Activated T-cell treated with anti-CD3 and anti-CD28 coated beads for 1 hour (primary cell): ENCODE data around the gene AGER.
"Not testable (repeated sequence)": the region's sequence is repeated elsewhere in the genome, so short reads cannot be mapped to it uniquely, and the experiment has no call there.

ENCODE experiments used
- DNase-seq: peaks from one replicate; pipeline ENCODE4 v3.0.0-alpha.2; 2020; ENCODE audit warnings: low read depth

The AGER gene

GRCh38 chr6:32184084-32184640, at the start of gene AGER:
Gene AGER (minus strand): TSS chr6:32184253. CDS start chr6:32184222, 31 bp downstream.
- no peak for DNase-seq

- DNase-seq = no peak
Observed at GRCh38 chr6:32226434-32226833, 42.4 kb upstream of the AGER start.

- no peak for DNase-seq
Observed at GRCh38 chr6:32224696-32225095, 40.6 kb upstream of the AGER start.

GRCh38 chr6:32223258-32224235, 39.5 kb upstream of the AGER start, which contains the start of gene NOTCH4:
Gene NOTCH4 (minus strand): TSS chr6:32224067. CDS start chr6:32223928, 139 bp downstream.
- no peak for DNase-seq

- DNase-seq = no peak
Observed at GRCh38 chr6:32222333-32223230, 38.5 kb upstream of the AGER start.

GRCh38 chr6:32220021-32220420, 36.0 kb upstream of the AGER start:
- DNase-seq = no peak

GRCh38 chr6:32218167-32218566, 34.1 kb upstream of the AGER start:
- no peak for DNase-seq

GRCh38 chr6:32216998-32217397, 32.9 kb upstream of the AGER start:
- no peak for DNase-seq

- DNase-seq = no peak
Observed at GRCh38 chr6:32216285-32216684, 32.2 kb upstream of the AGER start.

GRCh38 chr6:32215617-32216016, 31.6 kb upstream of the AGER start:
- DNase-seq = no peak

GRCh38 chr6:32214126-32214525, 30.1 kb upstream of the AGER start:
- no peak for DNase-seq

- DNase-seq = no peak
Observed at GRCh38 chr6:32213649-32214048, 29.6 kb upstream of the AGER start.

GRCh38 chr6:32212076-32212760, 28.2 kb upstream of the AGER start:
- no peak for DNase-seq

GRCh38 chr6:32211432-32211831, 27.4 kb upstream of the AGER start:
- not testable (repeated sequence) for DNase-seq

GRCh38 chr6:32210191-32210601, 26.1 kb upstream of the AGER start:
- DNase-seq = no peak

- DNase-seq = no peak
Observed at GRCh38 chr6:32208996-32209395, 24.9 kb upstream of the AGER start.

GRCh38 chr6:32204268-32204715, 20.2 kb upstream of the AGER start:
- no peak for DNase-seq

GRCh38 chr6:32203426-32204267, 19.6 kb upstream of the AGER start:
- no peak for DNase-seq

GRCh38 chr6:32202186-32202585, 18.1 kb upstream of the AGER start:
- no peak for DNase-seq

- no peak for DNase-seq
Observed at GRCh38 chr6:32200711-32201475, 16.8 kb upstream of the AGER start.
